ENCODE measurements around the gene MB21D2.

The MB21D2 gene

DNA sequence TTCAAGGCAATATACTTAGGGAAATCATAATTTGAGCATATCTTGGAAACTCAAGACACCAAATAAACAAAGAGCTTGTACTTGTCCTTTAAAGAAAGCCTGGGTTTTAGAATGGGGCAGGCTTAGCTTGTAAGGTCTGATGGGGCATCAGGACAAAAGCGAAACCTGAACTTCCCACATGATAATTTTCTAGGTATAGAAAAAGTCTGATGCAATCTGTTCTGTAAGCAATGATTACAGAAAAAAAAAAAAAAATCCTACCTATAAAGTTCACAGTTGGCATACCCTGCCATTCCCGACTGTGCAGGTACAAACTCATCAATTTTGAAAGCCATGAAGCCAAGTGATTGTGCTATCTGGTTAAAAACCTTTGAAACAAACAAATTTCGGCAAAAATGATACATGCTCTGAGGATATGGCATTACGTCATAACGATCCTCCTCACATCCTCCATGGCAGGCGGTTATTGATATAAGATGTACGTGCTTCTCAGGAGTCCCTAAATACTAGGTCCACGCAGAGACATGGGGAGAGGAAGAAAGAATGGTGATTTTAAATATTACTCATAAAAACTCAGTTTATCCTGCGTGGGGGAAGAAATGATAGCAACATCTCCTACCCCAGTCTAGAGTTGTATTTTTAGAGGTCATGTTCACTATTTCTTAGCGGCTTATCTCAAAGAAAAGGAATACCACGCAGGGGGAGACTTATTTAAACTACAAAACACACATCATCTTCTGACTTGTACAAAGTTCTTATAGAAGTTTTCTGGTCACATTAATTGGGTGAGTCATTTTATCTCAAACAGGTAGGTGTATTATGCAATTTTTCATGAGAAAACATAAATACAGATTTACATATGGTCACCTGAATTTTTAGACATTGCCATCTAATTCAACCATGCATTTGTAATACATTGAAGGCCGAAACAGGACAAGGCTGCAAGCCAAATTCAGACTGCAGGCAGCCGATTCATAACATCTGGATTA lies 27.0 kb downstream of the MB21D2 start:
- DNase-seq (ENCODE audit: low read depth in 2 of 2), result no peak

DNA sequence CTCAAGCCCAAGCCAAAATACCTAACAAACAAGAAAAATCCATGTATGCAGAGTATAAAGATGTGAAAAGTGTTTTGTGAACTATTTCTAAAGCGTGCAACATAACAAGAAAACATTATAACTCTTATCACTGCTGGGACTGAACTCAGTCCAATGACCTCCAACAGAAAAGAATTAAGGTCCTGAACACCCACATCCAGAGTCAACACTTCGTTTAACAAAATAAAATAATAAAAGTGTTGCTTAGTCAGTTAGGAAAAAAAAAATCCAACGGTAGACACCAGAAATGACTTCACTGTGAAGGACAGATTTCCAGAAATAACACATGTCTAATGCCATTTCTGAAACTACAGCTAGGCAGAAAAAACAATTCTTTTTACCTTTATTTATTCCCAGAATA lies 28.0 kb downstream of the MB21D2 start:
- no peak for DNase-seq (ENCODE audit: low read depth in 2 of 2)

DNA sequence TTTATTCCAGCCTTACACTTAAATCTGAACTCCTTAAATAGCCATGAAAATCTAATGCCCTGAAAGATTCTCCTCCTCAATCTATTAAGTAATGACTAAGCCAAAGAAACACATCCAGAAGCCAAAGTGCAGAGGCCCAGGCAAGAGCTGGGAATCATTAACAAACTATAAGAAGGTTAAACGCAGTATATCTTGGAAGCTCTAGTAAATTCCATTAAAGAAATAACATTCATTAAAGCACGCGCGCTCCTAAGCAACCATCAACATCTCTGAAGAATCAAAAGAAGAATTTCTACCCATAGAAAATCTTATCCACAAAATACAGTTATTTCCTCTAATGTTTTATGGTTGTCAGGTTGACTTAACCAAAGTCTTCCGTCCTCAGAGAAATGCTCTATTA lies 29.5 kb downstream of the MB21D2 start:
- DNase-seq (ENCODE audit: low read depth in 2 of 2), result no peak

DNA sequence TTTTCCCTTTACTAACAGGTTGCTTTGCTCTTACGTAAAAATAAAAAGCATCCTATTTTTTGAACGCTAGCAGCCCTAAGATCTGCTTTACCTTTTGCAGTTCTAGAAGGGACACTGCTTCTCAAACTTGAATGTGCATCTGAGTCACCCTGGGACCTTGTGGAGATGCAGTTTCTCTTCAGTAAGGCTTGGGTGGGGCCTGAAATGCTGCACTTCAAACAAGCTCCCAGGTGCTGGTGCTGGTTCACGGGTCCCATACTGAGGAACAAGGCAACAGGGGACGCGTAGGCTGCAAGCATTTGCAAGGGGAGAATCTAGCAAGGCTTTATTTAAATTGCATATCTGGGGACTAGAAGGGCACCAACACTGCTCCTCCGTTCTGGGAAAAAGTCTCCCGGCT lies 30.0 kb downstream of the MB21D2 start:
- no peak for DNase-seq (ENCODE audit: low read depth in 2 of 2)

DNA sequence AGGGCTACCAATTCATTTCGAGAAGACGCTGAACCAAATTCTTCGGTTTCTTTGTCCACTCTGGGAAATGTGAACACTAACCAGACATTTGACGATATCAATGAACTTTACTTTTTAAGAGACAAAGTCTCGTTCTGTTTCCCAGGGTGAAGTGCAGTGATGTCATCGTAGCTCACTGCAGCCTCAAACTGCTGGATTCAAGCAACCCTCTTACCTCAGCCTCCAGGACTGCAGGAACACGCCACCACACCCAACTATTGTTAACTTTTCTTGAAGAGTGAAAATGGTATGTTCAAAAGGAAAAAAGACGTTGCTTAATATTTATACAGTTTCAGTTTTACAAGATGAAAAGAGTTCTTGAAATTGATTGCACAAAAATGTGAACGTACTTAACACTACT lies 30.6 kb downstream of the MB21D2 start:
- DNase-seq (ENCODE audit: low read depth in 2 of 2), result no peak

DNA sequence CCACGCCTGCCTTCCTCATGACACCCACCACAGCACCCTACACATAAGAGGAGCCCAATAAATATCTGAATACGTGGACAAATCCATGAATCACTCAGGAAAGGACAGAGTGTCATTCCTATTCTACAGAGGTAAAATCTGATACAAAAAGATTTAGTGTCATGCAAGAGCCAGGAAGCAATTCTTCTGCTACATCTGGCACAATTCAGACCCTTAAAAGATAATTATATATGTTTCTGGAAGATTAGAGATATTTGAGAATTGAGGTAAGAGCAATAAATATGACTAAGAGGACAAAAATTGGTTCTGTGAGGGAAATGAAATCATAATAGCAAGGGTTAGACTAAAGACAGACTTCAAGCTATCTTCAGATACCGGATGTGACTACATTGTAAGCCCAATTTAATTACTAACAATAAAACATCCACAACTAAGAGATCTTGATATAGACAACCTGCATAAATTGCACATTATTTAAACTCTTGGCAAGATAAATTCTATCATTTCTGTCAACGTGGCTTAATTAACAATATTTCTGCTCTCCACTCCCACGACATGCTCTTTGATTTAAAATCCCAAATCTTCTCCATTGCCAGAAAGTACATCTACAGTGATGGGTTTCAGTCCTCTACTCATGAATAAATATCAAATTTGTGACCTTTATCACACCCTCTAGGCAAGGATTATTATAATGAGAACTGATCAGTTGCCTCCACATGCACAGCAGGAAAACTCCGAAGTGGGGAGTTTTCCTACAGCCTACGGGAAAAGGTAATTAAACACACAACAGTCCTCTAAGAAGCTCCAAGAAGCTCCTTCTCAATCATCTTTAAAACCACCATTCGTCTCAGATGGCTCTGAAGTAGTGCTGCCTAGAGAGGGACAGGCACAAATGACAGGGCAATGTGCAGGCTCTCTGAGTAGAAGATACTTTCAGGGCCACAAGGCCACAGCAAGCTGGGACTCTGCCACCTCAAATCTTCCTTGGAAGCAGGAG lies 32.6 kb downstream of the MB21D2 start:
- no peak for DNase-seq (ENCODE audit: low read depth in 2 of 2)

DNA sequence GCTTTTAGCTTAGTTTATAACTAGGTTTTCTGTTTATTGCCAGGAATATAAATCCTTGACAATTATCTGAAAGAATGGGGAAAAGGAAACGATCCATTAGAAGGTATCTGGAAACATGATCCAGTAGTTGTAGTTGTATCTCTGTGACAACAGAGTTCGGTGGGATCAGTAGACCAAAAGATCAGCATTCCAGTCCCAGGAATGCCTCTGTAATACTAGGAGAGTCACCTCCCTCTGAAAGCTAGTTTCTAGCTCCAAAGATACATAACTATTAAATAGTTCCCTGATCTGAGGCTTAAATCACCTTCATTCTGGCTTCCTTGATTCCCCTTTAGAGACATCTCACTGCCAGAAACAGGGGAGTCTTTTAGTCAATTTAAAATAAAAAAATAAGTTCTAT lies 34.1 kb downstream of the MB21D2 start:
- DNase-seq (ENCODE audit: low read depth in 2 of 2), result no peak

DNA sequence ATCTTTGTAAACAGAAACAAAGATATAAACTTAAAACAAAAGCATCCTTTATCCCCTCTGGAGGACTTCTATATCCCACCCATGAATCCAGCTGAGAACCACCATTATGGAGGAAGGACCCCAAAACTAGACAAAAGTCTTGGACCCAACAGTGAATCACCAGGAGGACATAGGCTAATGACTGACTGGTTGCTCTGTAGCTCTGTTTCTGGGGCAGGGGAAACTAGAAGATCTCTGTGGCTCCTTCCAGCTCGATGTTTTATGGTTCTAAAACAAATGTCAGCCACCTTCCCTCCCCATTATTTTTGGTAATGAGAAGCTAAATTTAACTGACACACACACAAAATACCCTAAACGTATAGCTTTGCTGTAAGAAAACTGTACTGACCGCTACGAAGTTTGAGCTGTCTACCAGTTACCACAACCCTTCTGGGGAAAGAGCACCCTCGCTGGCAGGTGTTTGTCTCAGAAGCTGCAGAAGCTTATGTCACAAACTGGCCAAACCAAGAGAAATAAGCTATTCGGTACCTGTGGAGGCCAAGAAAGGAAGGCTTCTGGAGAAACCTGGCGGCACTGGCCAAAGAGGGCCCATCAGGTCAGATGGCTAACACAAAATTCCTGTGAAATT lies 36.4 kb downstream of the MB21D2 start:
- no peak for DNase-seq (ENCODE audit: low read depth in 2 of 2)

DNA sequence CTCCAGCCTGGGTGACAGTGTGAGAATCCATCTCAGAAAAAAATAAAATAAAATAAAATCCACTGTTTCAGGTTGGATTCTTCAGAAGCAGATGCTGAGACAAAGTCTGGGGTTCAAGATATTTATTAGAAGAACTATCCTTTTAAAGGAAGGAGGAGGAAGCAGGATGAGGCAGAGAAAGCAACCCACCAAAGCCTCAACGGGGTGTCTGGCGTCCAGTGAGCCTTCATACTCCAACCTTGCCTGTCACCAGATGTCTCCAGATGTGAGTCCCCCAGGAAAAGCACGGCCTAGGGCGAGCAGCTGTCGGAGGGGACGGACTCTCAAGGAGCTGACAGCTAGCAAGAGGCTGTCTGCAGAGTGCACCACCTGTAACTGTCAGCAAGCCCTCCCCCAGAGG lies 37.3 kb downstream of the MB21D2 start:
- DNase-seq (ENCODE audit: low read depth in 2 of 2), result no peak

DNA sequence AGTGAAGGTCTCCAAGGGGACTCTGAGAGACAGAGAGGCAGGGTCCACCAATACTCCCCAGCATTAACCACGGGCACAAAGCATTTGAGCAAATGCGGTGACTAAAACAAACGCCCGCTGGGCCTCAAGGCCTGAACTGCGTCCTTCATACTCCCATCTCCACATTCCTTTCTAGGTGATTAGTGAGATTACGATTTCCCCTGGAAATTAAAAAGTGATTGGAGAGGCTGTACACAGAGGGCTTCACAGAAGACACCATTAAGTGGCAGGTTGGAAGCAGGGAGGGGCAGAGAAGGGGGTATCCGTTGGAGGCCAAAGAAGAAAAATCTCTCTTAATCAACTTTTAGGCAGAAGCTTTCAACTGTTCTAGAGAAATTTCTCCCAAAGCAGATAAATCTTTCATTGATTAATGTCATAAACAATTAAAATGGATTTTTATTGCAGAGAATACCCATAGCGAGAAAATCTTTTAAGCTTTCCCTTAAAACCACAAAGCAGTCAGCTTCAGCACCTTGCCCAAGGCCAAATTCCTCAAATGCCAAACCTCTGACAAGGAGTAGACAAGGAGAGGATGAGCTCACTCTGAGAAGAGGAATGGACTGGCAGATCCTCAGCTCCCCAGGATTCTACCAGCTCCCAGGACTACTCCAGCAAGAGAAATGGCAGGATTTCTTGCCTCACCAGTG lies 38.2 kb downstream of the MB21D2 start:
- no peak for DNase-seq (ENCODE audit: low read depth in 2 of 2)

DNA sequence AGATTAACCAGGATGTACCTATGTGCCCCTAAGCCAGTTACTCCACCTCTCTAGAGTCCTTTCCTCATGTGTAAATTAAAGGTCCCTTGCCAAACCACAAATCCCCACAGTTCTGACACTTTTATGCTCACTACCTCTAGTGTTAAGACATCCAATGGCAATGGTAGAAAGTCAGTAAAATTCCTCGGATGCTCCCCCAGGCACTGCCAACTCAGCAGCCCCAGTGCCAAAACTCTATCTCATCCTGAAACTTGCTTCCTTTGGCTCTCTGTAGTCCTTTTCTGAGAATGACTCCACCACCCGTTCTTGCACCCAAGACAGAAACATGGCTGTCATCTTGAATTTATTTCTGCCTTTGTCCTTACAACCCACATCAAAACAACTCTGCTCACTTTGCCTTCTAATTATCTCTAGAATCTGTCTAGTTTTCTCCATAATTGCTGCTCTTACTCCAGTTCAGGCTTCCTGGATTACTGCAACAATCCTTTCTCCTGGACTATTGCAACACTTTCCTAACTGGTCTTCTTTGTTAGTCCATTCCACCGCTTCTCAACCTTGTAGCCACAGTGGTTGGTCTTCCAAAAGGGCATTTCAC lies 41.6 kb downstream of the MB21D2 start:
- no peak for DNase-seq (ENCODE audit: low read depth in 2 of 2)

DNA sequence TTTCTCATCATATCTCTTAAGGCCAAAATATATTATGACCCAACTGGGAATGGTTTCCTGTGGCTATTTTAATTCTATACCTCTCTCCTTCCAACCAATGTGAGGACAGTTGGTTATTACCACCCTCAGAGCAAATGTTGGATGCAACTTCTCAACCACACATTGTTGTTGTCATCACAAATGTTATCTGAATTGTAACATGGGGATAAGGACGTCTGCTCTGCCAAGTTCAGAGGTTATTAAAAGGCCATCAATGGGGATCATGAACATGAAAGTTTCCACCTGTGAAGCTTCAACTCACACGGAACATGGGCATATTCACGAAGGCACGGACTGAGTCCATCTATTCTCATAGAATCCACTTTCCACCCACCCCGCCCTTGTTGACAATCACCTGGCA lies 46.8 kb downstream of the MB21D2 start:
- no peak for DNase-seq (ENCODE audit: low read depth in 2 of 2)

DNA sequence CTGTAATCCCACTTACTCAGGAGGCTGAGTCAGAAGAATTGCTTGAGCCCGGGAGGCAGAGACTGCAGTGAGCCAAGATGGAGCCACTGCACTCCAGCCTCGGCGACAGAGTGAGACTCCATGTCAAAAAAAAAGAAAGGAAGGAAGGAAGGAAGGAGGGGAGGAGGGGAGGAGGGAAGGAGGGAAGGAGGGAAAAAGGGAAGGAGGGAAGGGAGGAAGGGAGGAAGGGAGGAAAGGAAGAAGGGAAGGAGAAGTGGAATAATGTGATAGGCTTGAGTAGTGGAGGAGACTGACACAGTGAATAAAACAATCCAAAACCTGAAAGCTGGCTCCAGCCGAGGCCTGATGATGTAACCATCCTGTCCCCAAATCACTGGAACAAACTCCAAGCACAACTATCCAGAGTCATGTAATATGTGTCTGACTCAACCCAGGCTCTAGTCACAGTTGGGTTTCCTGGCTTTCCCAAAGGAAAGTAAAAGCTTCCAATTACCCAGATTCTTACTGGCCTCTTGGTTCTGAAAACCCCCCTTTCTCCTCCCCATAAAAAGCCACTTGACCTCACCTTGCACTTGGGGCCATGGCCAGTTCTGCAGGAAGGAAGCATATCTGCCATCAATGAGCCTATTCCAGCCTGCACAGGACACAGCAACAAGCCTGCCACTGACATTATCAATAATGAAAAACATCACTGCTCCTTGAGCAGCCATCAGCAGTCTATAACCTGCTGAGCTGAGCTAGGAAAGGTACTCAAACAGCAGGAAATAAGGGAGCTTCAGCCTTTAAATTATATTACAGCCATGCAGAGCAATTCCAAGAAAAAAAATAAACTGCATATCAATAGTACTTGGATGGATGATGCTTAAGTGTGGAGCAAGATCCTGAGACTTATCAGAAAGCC lies 48.3 kb downstream of the MB21D2 start:
- DNase-seq (ENCODE audit: low read depth in 2 of 2), result no peak

DNA sequence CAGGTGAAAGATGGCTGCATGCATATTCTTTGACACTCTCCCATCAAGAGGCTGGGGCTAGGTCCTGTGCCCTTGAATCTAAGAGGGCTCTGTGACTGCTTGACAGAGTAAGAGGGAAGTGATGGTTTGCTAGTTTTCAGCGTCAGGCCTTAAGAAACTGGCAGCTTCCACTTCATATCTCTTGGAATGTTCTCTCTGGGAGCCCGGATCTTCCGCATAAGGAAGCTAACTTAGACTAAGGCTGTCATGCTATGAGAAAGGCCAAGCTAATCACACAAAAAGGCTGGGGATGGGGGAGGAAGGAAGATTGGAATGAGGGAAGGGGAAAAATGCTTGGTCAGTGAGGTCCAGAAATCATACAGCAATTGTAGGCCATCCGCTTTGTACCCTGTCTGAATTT lies 50.0 kb downstream of the MB21D2 start:
- DNase-seq (ENCODE audit: low read depth in 2 of 2), result no peak

DNA sequence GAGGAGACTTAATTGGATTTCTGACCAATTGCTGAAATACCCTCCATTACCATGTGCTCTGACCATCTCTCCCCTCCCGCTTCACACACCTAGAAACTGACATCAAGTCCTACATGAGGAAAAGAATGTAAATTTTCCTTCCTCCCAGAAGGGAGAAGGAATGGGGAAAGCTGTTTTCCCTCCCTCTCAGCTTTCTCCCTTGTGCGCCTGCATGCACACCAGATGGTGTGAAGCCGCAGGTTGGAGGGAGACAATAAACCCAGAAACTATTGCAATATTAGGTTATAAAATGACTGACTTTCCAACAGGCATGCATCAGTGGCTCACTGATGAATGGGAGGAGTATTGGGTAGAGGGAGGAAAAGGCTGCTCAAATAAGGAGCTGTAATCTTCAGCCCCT lies 50.9 kb downstream of the MB21D2 start:
- no peak for DNase-seq (ENCODE audit: low read depth in 2 of 2)

DNA sequence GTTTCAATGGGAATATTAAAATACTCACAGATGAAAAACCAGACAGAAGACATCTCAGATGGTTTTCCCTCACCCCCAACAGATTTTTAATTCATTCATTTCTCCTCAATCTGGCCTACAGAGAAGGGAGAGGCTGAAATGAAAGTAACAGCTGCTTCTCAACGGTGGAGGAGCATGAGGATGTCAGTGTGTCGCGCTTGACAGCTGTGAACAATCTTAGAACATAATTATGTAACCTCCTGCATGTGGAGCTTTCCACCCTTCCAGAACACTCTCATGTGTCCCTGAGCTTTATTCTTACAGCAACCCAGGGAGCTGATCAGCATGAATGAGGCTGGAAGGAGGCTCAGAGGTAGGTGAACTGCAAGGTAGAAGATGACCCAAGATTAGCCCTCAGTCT lies 52.7 kb downstream of the MB21D2 start:
- DNase-seq (ENCODE audit: low read depth in 2 of 2), result no peak

DNA sequence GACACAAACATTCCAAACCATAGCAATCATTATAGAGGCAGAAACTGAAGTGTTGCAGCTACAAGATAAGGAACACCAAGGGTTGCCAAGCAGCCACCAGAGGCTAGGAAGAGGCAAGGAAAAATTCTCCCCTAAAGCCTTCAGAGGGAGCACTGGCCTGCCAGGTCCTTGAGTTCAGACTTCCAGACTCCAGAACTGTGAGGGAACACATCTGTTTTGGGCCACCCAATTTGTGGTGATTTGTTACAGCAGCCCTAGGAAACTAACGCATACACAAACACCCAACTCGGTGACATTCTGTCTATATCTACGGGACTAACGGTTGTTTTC lies 54.6 kb downstream of the MB21D2 start:
- no peak for DNase-seq (ENCODE audit: low read depth in 2 of 2)

DNA sequence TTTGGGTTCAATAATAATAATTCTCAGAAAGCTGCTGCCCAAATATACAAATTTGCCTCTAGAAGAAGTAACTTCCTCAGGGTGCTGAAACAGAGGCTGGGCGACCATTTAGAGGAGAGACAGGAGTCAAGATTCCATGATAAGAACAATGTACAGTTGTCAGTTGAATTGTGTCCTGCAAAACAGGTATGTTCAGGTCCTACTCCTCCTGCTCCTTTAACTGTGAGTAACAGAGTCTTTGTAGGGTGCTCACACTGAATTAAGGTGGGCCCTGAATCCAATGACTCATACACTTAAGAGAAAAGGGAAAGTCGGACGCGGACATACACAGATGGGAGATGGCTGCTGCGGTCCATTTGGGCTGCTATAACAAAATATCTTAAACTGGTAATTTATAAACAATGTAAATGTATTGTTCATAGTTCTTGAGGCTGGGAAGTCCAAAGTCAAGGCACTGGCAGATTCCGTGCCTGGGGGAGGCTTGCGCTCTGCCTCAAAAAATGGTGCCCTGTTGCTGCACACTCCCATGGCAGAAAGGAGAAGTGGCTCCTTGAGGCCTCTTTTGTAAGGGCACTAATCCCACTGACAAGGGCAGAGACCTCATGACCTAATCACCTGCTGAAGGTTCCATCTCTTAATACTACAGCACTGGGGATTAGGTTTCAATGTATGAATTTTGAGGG lies 55.1 kb downstream of the MB21D2 start:
- no peak for DNase-seq (ENCODE audit: low read depth in 2 of 2)

DNA sequence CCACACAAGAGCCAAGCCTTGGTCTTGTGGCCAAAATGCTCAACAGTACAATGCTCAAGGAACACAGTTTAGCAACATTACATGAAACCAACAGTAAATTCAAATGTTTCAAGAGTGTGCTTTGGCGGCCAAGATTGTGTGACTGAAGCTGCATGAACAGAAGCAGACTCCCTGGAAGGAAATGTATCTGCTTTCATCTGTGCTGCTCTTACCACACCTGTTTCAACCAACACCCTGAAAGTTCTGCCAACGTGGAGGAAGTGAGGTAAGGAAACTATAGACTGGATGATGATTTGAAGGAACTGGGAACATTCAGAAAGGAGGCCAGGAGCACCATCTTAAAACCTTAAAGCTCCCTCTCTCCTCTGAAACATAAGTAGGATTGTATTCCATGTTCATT lies 55.7 kb downstream of the MB21D2 start:
- no peak for DNase-seq (ENCODE audit: low read depth in 2 of 2)

DNA sequence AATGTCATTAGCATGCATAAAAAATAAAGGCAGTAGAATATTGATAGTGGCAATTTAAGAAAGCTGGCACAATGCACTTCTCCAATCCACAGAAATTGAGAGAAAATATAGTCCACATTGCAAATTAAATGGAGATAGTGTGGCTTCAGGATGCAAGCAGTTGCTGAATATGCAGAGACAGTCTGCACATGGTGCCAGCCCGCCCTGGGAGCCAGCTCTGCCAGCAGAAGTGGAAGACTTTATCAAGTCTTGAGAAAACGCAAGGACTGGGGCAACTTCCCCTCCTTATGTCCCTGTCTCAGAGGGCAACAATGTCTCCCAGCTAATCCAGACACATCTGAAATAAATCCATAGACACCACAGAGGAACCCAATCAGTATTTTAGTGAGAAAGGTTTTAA lies 57.2 kb downstream of the MB21D2 start:
- DNase-seq (ENCODE audit: low read depth in 2 of 2), result no peak

Data from activated CD8-positive, alpha-beta memory T cell treated with anti-CD3 and anti-CD28 coated beads for 4 hours (primary cell).